Activated CD4-positive, alpha-beta memory T cell treated with anti-CD3 and anti-CD28 coated beads for 36 hours (primary cell): ENCODE data around the gene ADD1. TPM values are rescaled to one million over a fixed set of nuclear protein-coding genes. Genes with fewer than 3 reads are reported as not detected.

Experiments
- CTCF ChIA-PET: fragments of 350-600 bp; sonication (Branson Sonifier 250); formaldehyde crosslinking; loops from one replicate; lab custom pipeline; 2021; ENCODE audit warnings: antibody characterized with exemption, inconsistent platforms; lab: Charles Lee
- POLR2A ChIA-PET: fragments of 350-600 bp; sonication (Branson Sonifier 250); formaldehyde crosslinking; loops from one replicate; lab custom pipeline; 2021; ENCODE audit warnings: antibody characterized with exemption; lab: Charles Lee
- DNase-seq: peaks from one replicate; pipeline ENCODE4 v3.0.0-alpha.2; 2020
- H3K27ac Mint-ChIP-seq: one replicate; pipeline ENCODE4 v1.8.0; 2021; ENCODE audit warnings: mixed read lengths
- H3K27me3 Mint-ChIP-seq: one replicate; pipeline ENCODE4 v1.8.0; 2021; ENCODE audit warnings: mixed read lengths
- H3K36me3 Mint-ChIP-seq: one replicate; pipeline ENCODE4 v1.8.0; 2021; ENCODE audit warnings: mixed read lengths
- H3K4me1 Mint-ChIP-seq: one replicate; pipeline ENCODE4 v1.8.0; 2021; ENCODE audit warnings: low read depth, mixed read lengths
- H3K4me3 Mint-ChIP-seq: one replicate; pipeline ENCODE4 v1.8.0; 2021; ENCODE audit warnings: mild to moderate bottlenecking, mixed read lengths
- H3K9me3 Mint-ChIP-seq: one replicate; pipeline ENCODE4 v1.8.0; 2021; ENCODE audit warnings: mixed read lengths
- intact Hi-C: fragments of 100-400 bp; cut with micrococcal nuclease; formaldehyde crosslinking; loops from one replicate; pipeline ENCODE4 v1.15.1; 2023
- total RNA-seq, 2 experiments: library from RNA; stranded (reverse); gene quantifications; one replicate each; pipeline ENCODE4 v1.2.3, GENCODE V29; 2021

ADD1 gene
- total RNA-seq, 2 experiments from 2014 or later, result 212 TPM

DNA sequence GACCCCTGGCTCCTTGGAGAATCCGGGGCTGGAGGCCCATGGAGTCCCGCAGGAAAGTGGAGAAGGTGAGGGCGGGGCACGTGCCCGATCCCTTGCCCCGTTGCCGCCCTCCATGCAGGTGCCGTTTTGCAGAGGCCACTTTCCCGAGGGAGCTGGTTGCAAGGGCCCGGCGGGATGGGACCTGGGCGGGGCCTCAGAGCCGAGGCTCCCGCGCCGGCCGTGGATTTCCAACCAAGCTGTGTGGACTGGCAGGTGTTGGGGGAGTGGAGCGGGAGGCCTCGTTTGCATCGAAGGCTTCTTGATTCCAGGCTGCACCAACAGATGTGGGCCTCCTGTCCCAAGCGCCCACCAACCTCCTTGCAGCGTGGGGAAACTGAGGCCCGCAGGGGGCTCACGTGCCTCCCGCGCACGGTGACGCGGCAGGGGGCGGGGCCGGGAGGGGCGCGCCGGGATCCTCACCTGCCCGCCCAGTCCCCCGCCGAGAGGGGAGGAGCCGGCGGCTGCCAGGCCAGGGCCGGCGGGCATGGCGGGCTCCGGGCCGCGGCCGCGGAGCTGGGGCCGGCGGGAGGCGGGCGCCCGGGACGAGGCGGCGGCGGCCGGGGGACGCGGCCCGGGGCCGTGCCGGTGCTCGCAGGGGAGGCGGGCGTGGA is 25.8 kb upstream of the ADD1 start:
- no peak overlapping the region for H3K27ac Mint-ChIP-seq
- no peak for DNase-seq
- peak overlapping the region; percentile 68 for H3K4me3 Mint-ChIP-seq
- intact Hi-C loops, result no loop called here
- peaks cover 2% of the 10 kb centered on the region for H3K9me3 Mint-ChIP-seq
- POLR2A ChIA-PET, result interaction anchor here (1.3 kb wide), 1 partner anchor 19 kb away, joined by 3 read pairs; no protein-coding TSS in a partner anchor
- no peaks in the 10 kb centered on the region for H3K27me3 Mint-ChIP-seq
- H3K4me1 Mint-ChIP-seq, result peaks cover 51% of the 10 kb centered on the region
- CTCF ChIA-PET, result interaction anchor here (0.5 to 1.8 kb wide), 3 partner anchors 54 to 175 kb away, joined by 3 to 5 read pairs (median 3); no protein-coding TSS in a partner anchor
- H3K36me3 Mint-ChIP-seq, result peaks cover 20% of the 10 kb centered on the region

DNA sequence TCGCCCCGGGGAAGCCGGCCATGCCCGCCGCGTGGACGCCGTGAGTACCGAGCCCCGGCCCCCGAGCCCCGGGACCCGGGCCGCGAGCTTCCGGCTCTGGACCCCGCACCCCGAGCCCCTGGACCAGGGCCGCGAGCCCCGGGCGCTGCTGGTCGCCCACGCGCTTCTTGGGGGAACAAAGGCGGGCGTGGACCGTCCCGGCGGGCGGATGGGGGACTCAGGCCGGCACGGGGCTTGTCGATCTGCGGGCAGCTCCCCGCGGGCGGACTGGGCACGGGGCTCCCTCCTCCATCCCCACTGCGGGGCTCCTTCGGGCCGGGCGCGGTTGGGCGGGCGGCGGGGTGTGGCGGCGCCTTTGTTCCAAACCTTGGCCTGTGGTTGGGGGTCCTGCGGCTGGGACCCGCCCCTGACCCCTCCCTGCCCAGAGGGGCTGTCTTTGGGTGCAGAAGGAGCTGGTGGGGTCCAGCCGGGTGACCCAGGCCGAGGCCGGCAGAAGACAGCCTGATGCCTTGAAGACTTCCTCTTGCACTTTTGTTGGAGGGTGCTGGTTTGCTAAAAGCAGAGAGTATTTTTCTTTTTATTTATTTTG is 25.2 kb upstream of the ADD1 start:
- POLR2A ChIA-PET, result interaction anchor here (1.3 kb wide), 1 partner anchor 19 kb away, joined by 3 read pairs; no protein-coding TSS in a partner anchor
- H3K4me3 Mint-ChIP-seq, result peak overlapping the region; percentile 48
- H3K27me3 Mint-ChIP-seq, result no peaks in the 10 kb centered on the region
- no peak overlapping the region for H3K27ac Mint-ChIP-seq
- no peak for DNase-seq
- peaks cover 45% of the 10 kb centered on the region for H3K4me1 Mint-ChIP-seq
- peaks cover 2% of the 10 kb centered on the region for H3K9me3 Mint-ChIP-seq
- H3K36me3 Mint-ChIP-seq, result peaks cover 19% of the 10 kb centered on the region
- intact Hi-C loops, result no loop called here
- CTCF ChIA-PET, result interaction anchor here (0.5 to 1.8 kb wide), 4 partner anchors 55 to 174 kb away, joined by 3 to 5 read pairs (median 4); no protein-coding TSS in a partner anchor

DNA sequence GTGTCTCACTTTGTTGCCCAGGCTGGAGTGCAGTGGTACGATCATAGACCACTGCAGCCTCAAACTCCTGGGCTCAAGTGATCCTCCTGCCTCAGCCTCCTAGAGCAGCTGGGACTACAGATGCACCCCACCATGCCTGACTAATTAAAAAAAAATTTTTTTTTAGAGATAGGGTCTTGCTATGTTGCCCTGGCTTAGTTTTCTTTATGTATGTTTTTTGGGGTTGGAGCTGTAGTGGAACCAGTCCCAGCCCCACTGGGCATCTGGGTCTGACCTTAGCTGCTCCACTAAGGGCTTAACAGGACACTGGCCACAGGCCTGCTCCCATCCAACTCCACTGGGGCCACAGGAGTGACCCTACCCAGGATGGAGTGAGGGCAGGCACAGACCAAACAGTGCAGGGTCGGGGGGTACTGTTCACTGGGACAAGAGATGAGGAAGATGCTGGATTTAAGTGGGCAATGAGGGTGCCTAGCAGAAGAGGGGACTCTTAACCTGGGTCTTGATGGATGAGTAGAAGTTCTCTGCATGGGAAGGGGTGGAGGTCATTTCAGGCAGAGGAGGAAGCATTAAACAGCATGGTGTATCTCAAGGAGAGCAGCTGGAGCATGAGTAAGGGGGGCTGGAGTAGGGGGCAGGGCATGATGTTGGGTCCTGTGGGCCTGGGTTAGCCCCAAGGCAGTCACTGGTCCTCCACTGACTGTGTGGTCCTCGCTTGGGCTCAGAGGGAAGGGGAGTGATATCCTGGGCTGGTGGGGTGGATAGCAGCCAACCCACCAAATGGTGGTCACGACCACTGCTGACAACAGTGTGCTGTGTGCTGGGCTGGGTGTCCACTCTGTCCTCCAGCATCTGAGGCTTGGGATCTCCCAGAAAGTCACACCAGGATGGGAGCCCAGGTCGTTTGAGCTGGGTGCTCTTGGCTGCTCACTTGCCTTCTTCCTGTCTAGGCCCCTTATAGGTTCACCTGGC is 24.1 kb upstream of the ADD1 start:
- Mint-ChIP-seq H3K4me1 (peaks cover 34% of the 10 kb centered on the region), H3K4me3 (no peak overlapping the region), H3K27me3 (no peaks in the 10 kb centered on the region), H3K9me3 (peaks cover 2% of the 10 kb centered on the region), H3K36me3 (peaks cover 20% of the 10 kb centered on the region), H3K27ac (no peak overlapping the region)
- DNase-seq, result no peak
- CTCF ChIA-PET, result interaction anchor here (1.1 to 1.8 kb wide), 2 partner anchors 56 to 135 kb away, joined by 4 to 5 read pairs; no protein-coding TSS in a partner anchor
- intact Hi-C loops, result no loop called here
- POLR2A ChIA-PET, result interaction anchor here (0.6 kb wide), 1 partner anchor 54 kb away, joined by 3 read pairs; no protein-coding TSS in a partner anchor

DNA sequence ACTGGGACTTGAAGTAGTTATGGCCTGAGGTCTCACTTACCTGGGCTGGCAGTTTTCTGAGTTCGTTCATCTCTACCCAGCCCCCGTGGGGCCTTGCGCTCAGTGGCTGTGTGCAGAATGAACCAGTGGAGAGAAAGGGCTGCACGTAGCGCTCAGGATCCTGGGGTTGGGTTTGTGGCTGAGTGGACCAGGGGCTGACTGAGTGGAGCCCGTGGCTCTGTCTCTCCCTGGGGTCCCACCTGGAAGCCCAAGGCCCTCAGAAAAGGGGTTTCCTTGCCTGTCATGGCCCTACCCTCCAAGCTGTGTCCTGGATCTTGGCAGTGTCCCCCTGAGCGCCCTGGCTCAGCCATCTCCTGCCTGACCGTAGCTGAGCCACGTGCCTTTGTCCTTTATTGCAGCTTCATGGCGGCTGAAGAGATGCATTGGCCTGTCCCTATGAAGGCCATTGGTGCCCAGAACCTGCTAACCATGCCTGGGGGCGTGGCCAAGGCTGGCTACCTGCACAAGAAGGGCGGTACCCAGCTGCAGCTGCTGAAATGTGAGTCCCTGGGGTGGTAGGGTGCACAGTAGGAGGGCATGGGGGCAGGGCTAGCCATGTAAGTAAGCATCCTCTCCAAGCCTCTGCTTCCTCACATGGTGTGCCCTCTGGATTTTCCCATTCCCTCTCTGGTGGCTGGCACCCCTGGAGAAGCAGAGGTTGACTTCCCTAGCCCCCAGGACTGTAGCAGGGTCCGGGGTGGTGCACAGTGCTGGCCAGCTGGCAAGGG is 23.2 kb upstream of the ADD1 start:
- H3K9me3 Mint-ChIP-seq, result peaks cover 2% of the 10 kb centered on the region
- CTCF ChIA-PET, result interaction anchor here (1.0 kb wide), 1 partner anchor 7 kb away, joined by 3 read pairs; no protein-coding TSS in a partner anchor
- POLR2A ChIA-PET, result no interaction called here
- peaks cover 23% of the 10 kb centered on the region for H3K36me3 Mint-ChIP-seq
- H3K27me3 Mint-ChIP-seq, result no peaks in the 10 kb centered on the region
- intact Hi-C loops, result no loop called here
- no peak for DNase-seq
- no peak overlapping the region for H3K4me3 Mint-ChIP-seq
- H3K4me1 Mint-ChIP-seq, result peaks cover 27% of the 10 kb centered on the region
- H3K27ac Mint-ChIP-seq, result no peak overlapping the region

DNA sequence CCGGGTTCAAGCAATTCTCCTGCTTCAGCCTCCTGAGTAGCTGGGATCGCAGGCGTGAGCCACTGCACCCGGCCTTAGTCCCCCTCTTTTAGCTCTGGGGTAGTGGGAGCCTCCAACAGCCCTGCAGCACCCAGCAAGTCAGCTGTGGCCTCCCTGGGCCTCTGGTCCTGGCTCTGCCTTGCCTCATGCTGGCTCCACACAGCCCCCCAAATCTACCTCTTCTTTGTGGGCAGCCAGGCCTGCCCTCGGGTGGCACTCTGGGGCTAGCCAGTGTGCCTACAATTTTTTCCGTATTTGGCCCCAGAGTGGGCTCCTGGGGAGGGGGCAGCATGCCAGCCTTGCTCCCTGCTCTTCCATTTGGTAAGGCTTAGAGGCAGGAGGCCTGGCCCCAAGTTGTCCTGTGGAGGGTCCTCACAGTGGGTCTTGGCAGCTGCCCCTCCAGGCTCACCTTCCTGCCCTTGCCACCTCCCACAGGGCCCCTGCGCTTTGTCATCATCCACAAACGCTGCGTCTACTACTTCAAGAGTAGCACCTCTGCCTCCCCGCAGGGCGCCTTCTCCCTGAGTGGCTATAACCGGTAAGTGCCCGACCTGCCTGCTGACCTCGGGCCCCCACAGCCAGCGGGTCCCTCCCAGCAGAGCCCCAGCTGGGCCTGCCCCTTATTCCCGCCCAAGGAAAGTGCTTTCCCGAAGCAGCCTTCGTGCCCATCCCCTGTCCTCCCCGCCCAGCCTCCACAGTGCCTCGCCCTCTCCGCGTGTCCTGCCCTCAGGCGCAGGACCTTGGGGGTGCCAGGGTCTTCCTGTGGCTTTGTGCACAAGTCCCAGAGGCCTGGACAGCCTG is 21.0 kb upstream of the ADD1 start:
- no peaks in the 10 kb centered on the region for H3K9me3 Mint-ChIP-seq
- CTCF ChIA-PET, result interaction anchor here (0.6 to 1.2 kb wide), 2 partner anchors 10 to 58 kb away, joined by 3 to 4 read pairs; no protein-coding TSS in a partner anchor

DNA sequence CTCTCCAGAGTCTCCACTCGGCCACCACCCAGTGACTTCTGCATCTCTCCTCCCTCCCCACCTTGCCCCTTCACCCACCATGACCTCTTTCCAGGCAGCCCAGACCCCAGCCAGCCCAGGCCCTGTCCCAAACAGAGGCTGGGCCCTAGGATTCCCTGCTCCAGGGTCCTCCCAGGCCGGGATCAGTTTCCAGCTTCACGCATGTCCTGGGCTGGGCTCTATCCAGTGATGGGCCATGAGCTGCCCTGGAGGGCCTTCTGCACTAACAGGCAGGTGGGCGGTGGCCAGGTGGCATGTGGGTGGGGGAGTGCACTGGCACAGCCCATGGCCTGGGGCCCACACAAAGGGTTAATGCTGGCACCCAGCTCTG is 20.4 kb upstream of the ADD1 start:
- ChIA-PET CTCF (interaction anchor here (1.2 kb wide), 1 partner anchor 10 kb away, joined by 3 read pairs; no protein-coding TSS in a partner anchor), POLR2A (no interaction called here)
- no peaks in the 10 kb centered on the region for H3K27me3 Mint-ChIP-seq
- H3K4me1 Mint-ChIP-seq, result peaks cover 7% of the 10 kb centered on the region
- peaks cover 25% of the 10 kb centered on the region for H3K36me3 Mint-ChIP-seq
- no peak overlapping the region for H3K4me3 Mint-ChIP-seq
- no peak overlapping the region for H3K27ac Mint-ChIP-seq
- no peak for DNase-seq
- intact Hi-C loops, result no loop called here
- no peaks in the 10 kb centered on the region for H3K9me3 Mint-ChIP-seq

More for the DNA sequence above, 21.0 kb upstream of the ADD1 start:
- POLR2A ChIA-PET, result no interaction called here
- Mint-ChIP-seq H3K27me3 (no peaks in the 10 kb centered on the region), H3K36me3 (peaks cover 25% of the 10 kb centered on the region), H3K4me3 (no peak overlapping the region), H3K27ac (no peak overlapping the region), H3K4me1 (peaks cover 8% of the 10 kb centered on the region)
- intact Hi-C loops, result no loop called here
- DNase-seq, result no peak

DNA sequence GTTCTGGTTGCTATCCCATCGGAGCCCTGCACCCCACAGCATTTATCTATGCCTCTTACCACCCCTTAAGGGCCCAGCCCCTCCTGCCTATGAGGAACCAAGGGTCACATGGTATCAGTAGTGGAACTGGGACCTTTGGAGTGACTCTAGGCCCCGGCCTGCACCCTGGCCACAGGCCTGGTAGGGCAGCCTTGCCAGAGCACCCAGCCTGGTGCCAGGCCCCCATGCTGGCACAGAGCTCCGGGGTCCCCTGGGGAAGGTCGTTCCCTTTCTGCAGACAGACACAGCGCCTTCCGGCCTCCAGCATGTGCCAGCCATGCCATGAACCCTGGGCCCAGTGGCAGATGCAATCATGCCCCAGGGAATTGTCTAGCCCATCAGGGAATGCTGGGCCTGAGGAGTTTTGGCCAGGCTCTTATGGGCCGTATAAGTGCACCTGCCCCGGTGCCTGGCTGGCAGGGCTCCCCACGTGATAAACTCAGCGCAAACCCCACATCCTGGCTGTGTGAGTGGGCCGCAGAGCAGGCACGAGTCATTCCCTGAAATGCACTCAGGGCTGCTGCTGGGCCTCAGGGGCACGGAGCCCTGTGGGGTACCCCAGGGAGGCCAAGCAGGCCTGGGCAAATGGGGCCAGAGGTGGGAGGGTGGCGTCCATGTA is 19.8 kb upstream of the ADD1 start:
- Mint-ChIP-seq H3K36me3 (peaks cover 29% of the 10 kb centered on the region), H3K9me3 (no peaks in the 10 kb centered on the region), H3K27me3 (no peaks in the 10 kb centered on the region), H3K4me3 (no peak overlapping the region), H3K4me1 (peaks cover 7% of the 10 kb centered on the region), H3K27ac (no peak overlapping the region)
- ChIA-PET CTCF (interaction anchor here (1.2 kb wide), 1 partner anchor 11 kb away, joined by 3 read pairs; no protein-coding TSS in a partner anchor), POLR2A (no interaction called here)
- no peak for DNase-seq
- intact Hi-C loops, result no loop called here

DNA sequence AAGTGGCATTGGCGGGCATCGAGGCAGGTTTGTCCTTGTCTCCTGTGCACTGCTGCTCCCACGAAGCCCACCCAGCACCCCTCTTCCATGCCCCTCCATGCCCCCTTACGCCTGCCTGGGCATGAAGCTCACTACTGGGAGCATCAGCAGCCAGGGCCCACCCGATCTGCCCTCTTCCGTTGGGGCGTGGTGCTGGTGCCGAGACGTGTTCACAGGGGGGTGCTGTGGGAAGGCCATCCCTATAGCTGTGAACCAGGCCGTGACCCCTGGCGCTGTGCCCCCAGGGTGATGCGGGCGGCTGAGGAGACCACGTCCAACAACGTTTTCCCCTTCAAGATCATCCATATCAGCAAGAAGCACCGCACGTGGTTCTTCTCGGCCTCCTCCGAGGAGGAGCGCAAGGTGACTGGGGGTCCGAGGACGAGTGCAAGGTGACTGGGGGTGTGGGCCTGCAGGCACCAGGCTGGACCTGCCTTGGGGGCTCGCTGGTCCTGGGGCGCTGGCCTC is 19.3 kb upstream of the ADD1 start:
- Mint-ChIP-seq H3K9me3 (no peaks in the 10 kb centered on the region), H3K4me1 (peaks cover 5% of the 10 kb centered on the region), H3K27me3 (no peaks in the 10 kb centered on the region), H3K36me3 (peaks cover 30% of the 10 kb centered on the region), H3K4me3 (no peak overlapping the region), H3K27ac (no peak overlapping the region)
- DNase-seq, result no peak
- ChIA-PET POLR2A (no interaction called here), CTCF (no interaction called here)
- intact Hi-C loops, result no loop called here

DNA sequence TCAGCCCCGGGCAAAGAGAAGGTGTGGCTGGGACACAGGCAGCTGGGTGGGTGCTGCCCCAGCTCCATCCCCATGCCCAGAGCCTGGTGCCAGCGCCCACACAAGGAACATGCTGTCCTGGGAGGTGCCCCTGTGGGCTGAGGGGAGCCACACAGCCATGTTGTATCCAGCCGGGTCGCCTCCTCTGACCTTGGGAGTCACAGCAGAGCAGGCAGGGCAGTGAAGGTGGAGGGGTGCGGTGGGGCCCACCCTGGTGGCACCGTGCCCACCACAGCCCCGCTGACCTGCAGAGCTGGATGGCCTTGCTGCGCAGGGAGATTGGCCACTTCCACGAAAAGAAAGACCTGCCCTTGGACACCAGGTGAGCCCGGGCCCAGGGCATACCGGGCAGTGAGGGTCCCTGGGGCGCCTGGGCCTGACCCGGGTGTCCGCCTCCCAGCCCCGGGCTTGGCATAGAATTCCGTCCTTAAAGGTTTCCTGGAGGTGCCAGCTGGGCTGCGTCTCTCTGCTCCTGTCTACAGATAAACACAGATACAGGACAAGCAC is 18.7 kb upstream of the ADD1 start:
- no peak for DNase-seq
- Mint-ChIP-seq H3K4me3 (no peak overlapping the region), H3K4me1 (peaks cover under 1% of the 10 kb centered on the region), H3K27ac (no peak overlapping the region), H3K27me3 (no peaks in the 10 kb centered on the region), H3K36me3 (peaks cover 30% of the 10 kb centered on the region), H3K9me3 (no peaks in the 10 kb centered on the region)
- ChIA-PET POLR2A (no interaction called here), CTCF (no interaction called here)
- intact Hi-C loops, result no loop called here

DNA sequence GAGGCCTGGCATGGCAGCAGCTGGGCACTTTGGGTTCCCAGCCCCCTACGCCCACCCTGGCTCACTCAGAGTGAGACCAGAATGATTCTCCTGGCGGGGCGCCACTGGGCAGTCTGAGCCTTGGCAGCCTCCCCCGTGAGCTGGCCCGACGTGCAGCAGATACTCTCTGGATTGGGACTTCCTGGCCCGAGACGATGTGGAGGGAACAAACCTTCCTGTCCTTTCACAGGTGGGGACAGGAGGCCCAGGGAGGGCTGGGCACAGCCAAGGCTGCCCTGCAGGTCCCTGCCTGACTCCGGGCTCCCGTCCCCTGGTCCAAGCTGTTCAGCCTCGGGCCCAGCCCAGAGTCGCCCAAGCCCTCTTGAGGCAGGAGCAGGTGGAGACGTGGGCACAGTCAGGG is 17.9 kb upstream of the ADD1 start:
- Mint-ChIP-seq H3K4me3 (no peak overlapping the region), H3K27me3 (no peaks in the 10 kb centered on the region), H3K4me1 (no peaks in the 10 kb centered on the region), H3K9me3 (no peaks in the 10 kb centered on the region), H3K36me3 (peaks cover 30% of the 10 kb centered on the region), H3K27ac (peak overlapping the region; percentile 30)
- ChIA-PET POLR2A (no interaction called here), CTCF (no interaction called here)
- intact Hi-C loops, result no loop called here
- no peak for DNase-seq
